Activated CD8-positive, alpha-beta memory T cell treated with anti-CD3 and anti-CD28 coated beads, Interleukin-2, amount 50 U/mL, for 24 hours (primary cell): Measurements from ENCODE around the gene FUT9.

Experiments
- DNase-seq: peaks from one replicate; pipeline ENCODE4 v3.0.0-alpha.2; 2020; ENCODE audit errors: extremely low read depth

The FUT9 gene

GRCh38 chr6:96015518-96016333 lies at the start of gene FUT9:
Gene FUT9, plus strand, starts transcription at chr6:96015974. Its CDS starts 187,182 bp downstream, at chr6:96203156.
- no peak for DNase-seq

DNA sequence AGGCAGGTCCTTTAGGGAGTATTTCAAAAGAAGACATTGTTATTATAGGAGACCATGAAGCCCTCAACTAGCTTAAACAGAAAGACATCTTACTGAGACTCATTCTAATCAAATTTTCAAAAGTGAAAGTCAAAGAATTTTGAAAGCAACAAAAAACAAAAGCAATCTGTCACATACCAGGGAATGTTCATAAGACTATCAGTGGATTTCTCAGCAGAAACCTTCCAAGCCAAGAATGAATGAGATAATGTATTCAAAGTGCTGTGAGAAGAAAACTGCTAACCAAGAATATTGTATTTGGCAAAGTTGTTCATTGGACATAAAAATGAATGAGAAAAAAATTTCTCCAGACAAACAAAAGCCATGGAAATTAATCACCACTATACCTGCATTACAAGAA lies 48.2 kb upstream of the FUT9 start:
- no peak for DNase-seq

GRCh38 chr6:95973976-95974375 lies 41.8 kb upstream of the FUT9 start:
- no peak for DNase-seq

DNA sequence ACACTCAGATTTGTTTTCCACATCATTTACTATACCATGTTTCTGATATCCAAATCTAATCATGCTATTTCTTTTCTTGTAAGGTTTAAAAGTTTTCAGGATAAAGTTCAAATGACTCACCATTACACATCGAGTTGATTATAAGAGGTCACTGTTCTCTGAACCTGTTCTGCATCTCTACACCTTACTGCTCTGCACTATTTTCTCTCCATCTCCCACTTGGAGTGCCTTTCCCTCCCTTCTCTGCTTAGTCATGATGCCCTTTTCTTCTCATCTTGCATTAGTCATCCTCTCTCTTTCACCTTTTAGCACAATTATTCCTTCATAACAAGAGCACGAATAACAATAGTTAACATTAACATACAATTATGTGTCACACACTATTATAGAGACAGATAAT lies 37.5 kb upstream of the FUT9 start:
- DNase-seq: no peak

- DNase-seq: no peak
Observed at GRCh38 chr6:95991906-95992305, 23.9 kb upstream of the FUT9 start.

- no peak for DNase-seq
Observed at GRCh38 chr6:95994151-95994550, 21.6 kb upstream of the FUT9 start.

GRCh38 chr6:95998133-95998532 lies 17.6 kb upstream of the FUT9 start:
- no peak for DNase-seq

DNA sequence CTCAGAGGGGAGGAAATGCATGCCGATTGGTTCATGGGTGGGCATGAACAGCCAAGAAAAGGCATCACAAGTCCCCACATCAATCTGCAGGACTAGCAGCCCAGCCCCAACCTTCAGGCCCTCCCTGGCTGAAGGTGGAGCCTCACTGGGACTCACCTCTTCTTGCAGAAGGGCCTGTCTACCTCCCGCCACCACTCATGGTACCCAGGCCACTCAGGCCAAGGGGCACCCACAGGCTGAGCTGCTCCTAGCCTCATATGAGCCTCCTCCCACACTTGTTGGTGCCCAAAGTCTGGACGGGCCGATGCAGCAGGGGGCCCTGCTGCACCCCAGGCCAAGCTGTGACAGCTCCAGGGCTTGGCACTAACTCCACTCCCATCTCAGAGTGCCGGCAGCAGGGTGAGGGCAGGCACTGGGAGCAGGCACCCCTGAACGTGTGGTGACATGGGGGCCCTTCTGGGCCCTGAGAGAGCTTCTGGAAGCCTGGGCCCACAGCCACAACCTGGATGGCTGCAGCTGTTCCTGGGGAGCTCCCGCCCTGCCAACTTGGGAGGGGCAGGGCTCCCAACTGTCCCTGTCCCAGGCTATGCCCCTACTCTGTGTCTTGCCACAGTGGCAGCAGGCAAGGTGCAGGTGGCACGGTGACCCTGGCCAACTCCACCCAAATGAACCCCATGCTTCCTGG lies 13.7 kb upstream of the FUT9 start:
- DNase-seq: no peak

DNA sequence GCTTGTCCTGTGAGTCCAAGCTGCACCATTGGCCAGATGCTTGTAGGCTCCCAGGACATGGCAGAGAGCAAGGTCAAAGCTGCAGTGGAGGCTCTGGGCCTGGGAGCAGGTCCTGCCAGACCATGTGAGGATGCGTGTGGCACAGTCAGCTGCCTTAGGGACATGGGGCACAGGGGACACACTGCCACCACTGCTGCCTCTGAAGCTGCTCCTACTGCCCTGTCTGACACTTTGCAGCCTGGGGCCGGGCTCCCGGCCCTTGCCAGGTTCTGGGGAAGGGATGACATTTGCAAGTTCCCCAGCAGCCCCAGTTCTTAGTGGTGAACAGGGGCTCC lies 13.2 kb upstream of the FUT9 start:
- DNase-seq: no peak

DNA sequence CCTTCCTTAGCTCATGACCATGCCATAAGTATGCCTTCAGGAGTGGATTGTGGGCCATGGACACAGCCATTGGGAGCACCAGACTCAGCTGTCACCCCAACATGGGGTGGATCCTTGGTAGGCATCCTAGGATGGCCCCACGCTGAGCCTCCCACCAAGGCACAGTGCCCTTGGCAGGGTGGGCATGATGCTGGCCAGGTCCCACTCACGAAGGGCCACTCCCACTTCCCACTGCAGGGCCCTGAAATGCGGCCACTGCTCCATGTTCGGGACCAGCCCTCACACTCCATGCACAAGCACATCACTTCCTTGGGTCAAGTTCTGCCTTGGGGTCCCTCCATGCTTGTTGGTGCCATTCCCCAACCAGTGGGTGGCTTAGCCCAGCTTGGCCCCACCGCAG lies 12.9 kb upstream of the FUT9 start:
- no peak for DNase-seq

DNA sequence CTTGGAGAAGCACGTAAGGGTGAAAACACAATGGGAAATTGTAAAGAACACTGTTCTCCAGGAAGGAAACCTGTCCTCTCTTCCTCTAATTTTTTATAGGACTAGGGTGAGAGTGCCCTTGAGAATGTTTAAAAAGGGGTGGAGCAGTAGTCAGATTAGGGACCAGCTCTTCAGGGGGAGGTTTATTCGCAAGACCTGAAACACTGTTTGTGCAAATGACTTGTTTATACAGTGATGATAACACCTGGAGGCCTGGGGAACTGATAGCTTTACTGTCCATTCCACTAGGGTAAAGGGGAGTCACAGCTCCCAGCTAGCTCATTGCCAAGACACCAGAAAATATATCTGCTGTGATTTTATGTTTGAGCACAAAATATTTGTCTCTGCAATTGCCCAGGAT lies 8.1 kb upstream of the FUT9 start:
- no peak for DNase-seq

DNA sequence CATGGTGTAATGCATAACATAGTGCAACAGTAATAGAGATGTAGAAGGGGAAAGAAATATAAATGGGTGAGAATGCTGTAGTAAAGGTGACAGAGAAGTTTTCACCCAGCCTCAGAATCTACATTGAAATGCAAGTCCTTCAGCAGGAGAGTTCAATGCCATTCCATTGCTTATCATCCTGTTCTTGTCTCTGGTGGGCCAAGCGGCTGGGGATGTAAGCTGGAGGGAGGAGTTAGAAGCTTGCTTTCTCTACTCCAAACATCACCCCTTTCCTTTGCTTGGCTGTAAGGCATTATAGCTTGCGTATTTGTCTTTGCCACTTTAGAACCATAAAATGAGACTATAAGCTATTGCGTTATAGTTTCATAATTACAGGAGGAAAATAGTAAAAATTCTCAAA lies 2.2 kb upstream of the FUT9 start:
- no peak for DNase-seq

DNA sequence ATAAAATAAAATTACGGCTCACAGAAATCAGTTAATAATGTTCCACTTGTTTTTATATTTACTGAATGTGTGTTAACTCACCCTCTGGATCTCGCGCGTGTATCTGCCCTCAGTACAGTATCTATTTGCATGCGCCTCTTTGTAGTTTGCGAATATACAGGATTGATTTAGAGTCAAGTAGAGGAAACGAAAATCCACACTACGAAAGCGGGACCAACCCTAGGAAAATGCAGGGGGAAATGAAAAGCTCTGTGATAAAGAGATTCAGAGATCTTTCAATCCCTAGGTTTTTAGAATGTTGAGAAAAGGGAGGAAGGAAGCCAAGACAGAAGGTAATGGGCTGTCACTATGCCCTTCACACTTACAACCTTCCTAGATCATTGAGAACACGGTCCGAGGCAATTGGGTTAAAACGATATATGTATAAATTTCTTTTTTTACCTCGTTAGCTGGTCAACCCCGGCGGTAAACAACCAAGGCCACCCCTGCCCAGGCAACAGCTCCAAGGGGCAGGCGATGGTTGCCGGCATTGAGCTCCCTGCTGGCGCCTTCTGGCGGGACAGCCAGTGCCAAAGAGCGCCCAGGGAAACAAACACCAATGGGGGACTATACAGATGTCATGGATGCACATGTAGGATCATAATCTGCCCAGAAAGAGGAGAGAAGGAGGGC lies 792 bp upstream of the FUT9 start:
- DNase-seq: no peak

- no peak for DNase-seq
Observed at GRCh38 chr6:96016334-96017069, 728 bp downstream of the FUT9 start.

DNA sequence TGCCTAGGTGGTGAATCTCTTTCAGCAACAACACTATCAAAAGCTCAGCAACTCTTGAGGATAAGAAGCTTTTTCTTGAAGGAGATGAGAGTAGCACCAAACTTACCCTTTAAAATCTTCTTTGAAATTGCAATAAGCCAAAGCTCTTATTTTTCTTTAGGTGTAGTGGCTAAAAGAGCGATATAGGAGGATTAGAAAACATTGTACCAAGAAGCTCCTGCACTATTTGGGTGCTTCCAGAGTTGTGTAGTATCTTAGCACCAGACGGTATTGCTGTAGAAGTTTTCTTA lies 1.2 kb downstream of the FUT9 start:
- DNase-seq: no peak

- no peak for DNase-seq
Observed at GRCh38 chr6:96022225-96022624, 6.5 kb downstream of the FUT9 start.

GRCh38 chr6:96032661-96033060 lies 16.9 kb downstream of the FUT9 start:
- DNase-seq: no peak

DNA sequence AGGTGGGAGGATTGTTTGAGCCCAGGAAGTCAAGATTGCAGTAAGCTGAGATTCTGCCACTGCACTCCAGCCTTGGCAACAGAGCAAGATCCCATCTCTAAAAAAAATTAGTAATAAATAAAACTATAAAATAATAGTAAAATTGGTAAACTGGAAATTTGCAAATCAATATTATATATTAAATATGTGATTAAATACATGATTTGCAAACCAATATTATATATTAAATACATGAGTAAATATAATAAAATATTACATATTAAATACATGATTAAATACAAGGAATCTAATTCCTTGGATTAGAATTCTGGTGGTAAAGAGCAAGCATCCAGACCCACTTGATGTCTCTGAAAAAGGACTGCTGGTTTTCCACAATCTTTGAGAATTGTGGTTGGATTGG lies 35.8 kb downstream of the FUT9 start:
- no peak for DNase-seq

- DNase-seq: no peak
Observed at GRCh38 chr6:96058082-96058481, 42.3 kb downstream of the FUT9 start.

DNA sequence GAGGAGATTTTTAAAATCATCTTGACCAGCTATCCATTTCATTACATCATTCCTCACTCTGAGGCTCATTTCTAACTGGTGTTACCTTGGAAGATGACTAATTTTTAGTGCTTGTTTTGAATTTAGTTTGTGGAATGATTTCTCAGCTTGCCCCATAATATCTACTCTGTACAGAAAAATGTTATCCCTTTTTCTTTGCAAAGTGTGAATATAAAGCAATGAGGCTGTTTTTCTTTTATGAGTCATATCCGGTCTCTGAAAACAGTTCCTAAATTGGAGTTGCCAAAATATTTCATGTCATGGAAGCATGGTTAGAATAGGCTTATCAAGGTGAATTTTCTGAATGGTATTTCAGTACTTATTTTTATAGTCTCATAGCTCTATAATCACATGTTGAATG lies 43.8 kb downstream of the FUT9 start:
- DNase-seq: no peak

- no peak for DNase-seq
Observed at GRCh38 chr6:96060249-96060648, 44.5 kb downstream of the FUT9 start.

DNA sequence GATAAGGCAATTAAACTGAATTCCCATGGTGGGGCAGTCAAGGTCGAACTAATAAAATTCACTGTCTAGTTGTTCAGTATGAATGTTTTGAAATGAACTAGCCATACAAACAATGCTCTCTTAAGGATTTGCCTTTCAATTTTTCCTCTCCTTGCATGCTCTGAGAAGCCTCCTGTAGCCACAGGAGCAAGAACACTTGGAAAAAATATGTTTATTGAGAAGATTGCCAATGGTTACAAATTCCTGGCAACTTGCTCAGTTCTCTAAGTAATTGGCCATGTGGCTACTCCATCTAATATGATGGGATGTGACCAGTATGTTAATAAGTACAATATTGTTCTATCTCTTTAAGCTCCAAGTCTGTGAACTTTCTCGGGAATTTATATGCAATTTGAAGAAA lies 49.4 kb downstream of the FUT9 start:
- DNase-seq: no peak

DNA sequence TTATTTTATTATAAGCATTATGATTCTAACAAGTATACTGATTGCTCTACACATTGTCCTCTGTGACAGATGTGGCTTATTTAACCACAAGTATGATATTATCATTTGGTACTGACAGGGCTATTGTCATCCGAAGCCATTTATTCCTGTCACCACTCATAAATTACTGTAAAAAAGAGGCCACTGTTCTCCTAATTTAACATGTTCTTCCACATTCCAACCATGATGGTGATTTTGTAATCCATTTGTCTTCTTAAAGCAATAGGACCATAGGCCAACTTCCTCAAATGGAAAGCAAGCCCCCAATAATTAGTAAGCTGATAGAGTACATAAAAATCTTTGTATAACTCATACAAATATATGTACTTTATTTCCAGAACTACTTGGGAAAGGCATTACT lies 50.6 kb downstream of the FUT9 start:
- no peak for DNase-seq
